GM19372 (cell line): ENCODE measurements around the gene CCDC187.
"Not testable (repeated sequence)": the region's sequence is repeated elsewhere in the genome, so short reads cannot be mapped to it uniquely, and the experiment has no call there.

ENCODE experiments used
- ATAC-seq: cut with Tn5 transposase; IDR thresholded peaks from one replicate; pipeline ENCODE4 v1.9.1; 2021; ENCODE audit warnings: mild to moderate bottlenecking, low read depth, moderate library complexity; ENCODE audit not compliant: unreplicated experiment

Gene CCDC187

GRCh38 chr9:136328622-136329041, 24.7 kb upstream of the CCDC187 start:
- ATAC-seq = no peak

- ATAC-seq = no peak
These were observed 24.2 kb upstream of the CCDC187 start for GRCh38 chr9:136328011-136328621.

- ATAC-seq = no peak
These were observed 23.5 kb upstream of the CCDC187 start, which contains the start of gene GPSM1 for GRCh38 chr9:136327304-136327974. Gene GPSM1, plus strand, starts transcription at chr9:136327539. Its CDS starts 157 bp downstream, at chr9:136327696.

- ATAC-seq = no peak
These were observed 22.9 kb upstream of the CCDC187 start for GRCh38 chr9:136326761-136327303.

- ATAC-seq = no peak
These were observed 22.3 kb upstream of the CCDC187 start for GRCh38 chr9:136326061-136326760.

GRCh38 chr9:136325358-136325757, 21.5 kb upstream of the CCDC187 start:
- no peak for ATAC-seq

- ATAC-seq = no peak
These were observed 20.8 kb upstream of the CCDC187 start for GRCh38 chr9:136324501-136325300.

- no peak for ATAC-seq
These were observed 19.5 kb upstream of the CCDC187 start for GRCh38 chr9:136323371-136323789.

GRCh38 chr9:136322756-136323330, 18.9 kb upstream of the CCDC187 start:
- no peak for ATAC-seq

- ATAC-seq = no peak
These were observed 17.7 kb upstream of the CCDC187 start for GRCh38 chr9:136321561-136321960.

GRCh38 chr9:136320972-136321371, 17.1 kb upstream of the CCDC187 start:
- not testable (repeated sequence) for ATAC-seq

- ATAC-seq = not testable (repeated sequence)
These were observed 16.1 kb upstream of the CCDC187 start for GRCh38 chr9:136319955-136320354.

- not testable (repeated sequence) for ATAC-seq
These were observed 15.3 kb upstream of the CCDC187 start for GRCh38 chr9:136319244-136319643.

- no peak for ATAC-seq
These were observed 14.9 kb upstream of the CCDC187 start for GRCh38 chr9:136318776-136319241.

- no peak for ATAC-seq
These were observed 14.3 kb upstream of the CCDC187 start for GRCh38 chr9:136318111-136318775.

GRCh38 chr9:136317695-136318094, 13.8 kb upstream of the CCDC187 start:
- no peak for ATAC-seq

GRCh38 chr9:136316896-136317676, 13.2 kb upstream of the CCDC187 start:
- no peak for ATAC-seq

- ATAC-seq = no peak
These were observed 12.4 kb upstream of the CCDC187 start for GRCh38 chr9:136316271-136316751.
